Measurements from ENCODE around the gene NR2F2. TPM values are rescaled to one million over a fixed set of nuclear protein-coding genes. Genes with fewer than 3 reads are reported as not detected.

Gene NR2F2
- polyA plus RNA-seq, 1 of the 3 experiments (the other 2 are of a cell fraction): 3.9 TPM

DNA sequence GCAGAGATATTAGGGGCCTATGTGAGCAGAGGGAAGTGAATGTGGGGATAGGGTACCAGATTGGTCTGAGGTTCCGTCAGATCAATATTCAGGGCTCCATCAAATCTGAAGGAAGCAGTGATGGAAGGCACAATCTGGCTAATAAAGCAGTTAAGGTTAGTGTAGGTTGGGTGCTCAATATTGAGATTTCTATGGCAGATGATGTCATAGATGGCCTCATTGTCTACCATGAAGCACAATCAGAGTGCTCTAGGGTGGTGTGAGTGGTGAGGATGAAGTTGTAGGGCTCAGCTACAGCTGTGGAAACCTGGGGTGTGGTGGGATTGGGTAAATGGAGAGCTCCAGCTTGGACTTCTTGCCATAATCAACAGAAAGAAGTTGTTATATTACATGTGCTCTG is 58.2 kb downstream of the NR2F2 start (continued):
- TF ChIP-seq, protein P1, sequence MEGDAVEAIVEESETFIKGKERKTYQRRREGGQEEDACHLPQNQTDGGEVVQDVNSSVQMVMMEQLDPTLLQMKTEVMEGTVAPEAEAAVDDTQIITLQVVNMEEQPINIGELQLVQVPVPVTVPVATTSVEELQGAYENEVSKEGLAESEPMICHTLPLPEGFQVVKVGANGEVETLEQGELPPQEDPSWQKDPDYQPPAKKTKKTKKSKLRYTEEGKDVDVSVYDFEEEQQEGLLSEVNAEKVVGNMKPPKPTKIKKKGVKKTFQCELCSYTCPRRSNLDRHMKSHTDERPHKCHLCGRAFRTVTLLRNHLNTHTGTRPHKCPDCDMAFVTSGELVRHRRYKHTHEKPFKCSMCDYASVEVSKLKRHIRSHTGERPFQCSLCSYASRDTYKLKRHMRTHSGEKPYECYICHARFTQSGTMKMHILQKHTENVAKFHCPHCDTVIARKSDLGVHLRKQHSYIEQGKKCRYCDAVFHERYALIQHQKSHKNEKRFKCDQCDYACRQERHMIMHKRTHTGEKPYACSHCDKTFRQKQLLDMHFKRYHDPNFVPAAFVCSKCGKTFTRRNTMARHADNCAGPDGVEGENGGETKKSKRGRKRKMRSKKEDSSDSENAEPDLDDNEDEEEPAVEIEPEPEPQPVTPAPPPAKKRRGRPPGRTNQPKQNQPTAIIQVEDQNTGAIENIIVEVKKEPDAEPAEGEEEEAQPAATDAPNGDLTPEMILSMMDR (IDR thresholded peaks at IDR 0.05): no peak
- no peak for TF ChIP-seq GATA2 (CRISPR knock-in tag; IDR thresholded peaks at IDR 0.05)
- TF ChIP-seq, protein P2, sequence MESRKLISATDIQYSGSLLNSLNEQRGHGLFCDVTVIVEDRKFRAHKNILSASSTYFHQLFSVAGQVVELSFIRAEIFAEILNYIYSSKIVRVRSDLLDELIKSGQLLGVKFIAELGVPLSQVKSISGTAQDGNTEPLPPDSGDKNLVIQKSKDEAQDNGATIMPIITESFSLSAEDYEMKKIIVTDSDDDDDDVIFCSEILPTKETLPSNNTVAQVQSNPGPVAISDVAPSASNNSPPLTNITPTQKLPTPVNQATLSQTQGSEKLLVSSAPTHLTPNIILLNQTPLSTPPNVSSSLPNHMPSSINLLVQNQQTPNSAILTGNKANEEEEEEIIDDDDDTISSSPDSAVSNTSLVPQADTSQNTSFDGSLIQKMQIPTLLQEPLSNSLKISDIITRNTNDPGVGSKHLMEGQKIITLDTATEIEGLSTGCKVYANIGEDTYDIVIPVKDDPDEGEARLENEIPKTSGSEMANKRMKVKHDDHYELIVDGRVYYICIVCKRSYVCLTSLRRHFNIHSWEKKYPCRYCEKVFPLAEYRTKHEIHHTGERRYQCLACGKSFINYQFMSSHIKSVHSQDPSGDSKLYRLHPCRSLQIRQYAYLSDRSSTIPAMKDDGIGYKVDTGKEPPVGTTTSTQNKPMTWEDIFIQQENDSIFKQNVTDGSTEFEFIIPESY (IDR thresholded peaks at IDR 0.05; ENCODE audit: borderline replicate concordance, low read depth): no peak
- no peak for TF ChIP-seq SIN3A (IDR thresholded peaks at IDR 0.05; ENCODE audit: borderline replicate concordance, low read depth, low read length)
